Gastroesophageal sphincter (tissue), 4 donors: ENCODE measurements around the gene ALDOC. TPM values are rescaled to one million over a fixed set of nuclear protein-coding genes. Genes with fewer than 3 reads are reported as not detected.

Experiments
- ATAC-seq: fragments of 150-250 bp; one replicate; pipeline ENCODE4 v1.9.1; 2016; ENCODE audit warnings: mild to moderate bottlenecking, moderate library complexity
- H3K27ac ChIP-seq, 4 donors: fragments of 200-600 bp; sonication (generic) in 3 of 4; 1 replicate in 3 of 4; 2 replicates in 1 of 4; pipeline ENCODE4 v1.5.1; 2016 to 2019
- H3K27me3 ChIP-seq: fragments of 200-600 bp; sonication (generic); one replicate; pipeline ENCODE4 v1.5.1; 2019
- H3K36me3 ChIP-seq, 2 donors: fragments of 200-600 bp; sonication (generic); one replicate each; pipeline ENCODE4 v1.5.1; 2019; ENCODE audit warnings: control low read depth in 1 of 2
- H3K4me1 ChIP-seq, 3 donors: fragments of 200-600 bp; sonication (generic); 1 replicate in 2 of 3; 2 replicates in 1 of 3; pipeline ENCODE4 v1.5.1; 2016 to 2019; ENCODE audit warnings: control low read depth in 2 of 3
- H3K4me3 ChIP-seq, 2 donors: fragments of 200-600 bp; sonication (generic); one replicate each; pipeline ENCODE4 v1.5.1; 2019; ENCODE audit warnings: mild to moderate bottlenecking in 1 of 2, moderate library complexity in 1 of 2
- H3K9me3 ChIP-seq, 3 donors: fragments of 200-600 bp; sonication (generic); one replicate each; pipeline ENCODE4 v1.5.1; 2017 to 2019; ENCODE audit warnings: control low read depth in 2 of 3
- EP300 ChIP-seq: sonication (generic); formaldehyde crosslinking; IDR thresholded peaks from one replicate; pipeline ENCODE4 v1.6.1; 2017; ENCODE audit warnings: antibody characterized with exemption, mild to moderate bottlenecking
- POLR2A ChIP-seq, 2 donors: fragments of 450-650 bp; IDR thresholded peaks; one replicate each; pipeline ENCODE4 v1.6.1; 2017; ENCODE audit warnings: antibody characterized with exemption in 2 of 2, mild to moderate bottlenecking in 2 of 2, moderate library complexity in 1 of 2
- POLR2AphosphoS5 ChIP-seq: sonication (generic); formaldehyde crosslinking; IDR thresholded peaks from one replicate; pipeline ENCODE4 v1.6.1; 2017; ENCODE audit warnings: antibody characterized with exemption
- WGBS, 2 donors: methylation state at CpG; one replicate each; pipeline ENCODE4 v1.1.5; 2018; ENCODE audit warnings: low coverage in 1 of 2; 5-methylcytosine and 5-hydroxymethylcytosine counted together
- total RNA-seq, 4 donors: library from RNA; depleted of rRNA; stranded (reverse); fragments of >200 nt; gene quantifications; one replicate each; pipeline ENCODE4 v1.1.0, GENCODE V29; 2016
- TF ChIP-seq, protein P1 (sequence below), 4 experiments: fragments of 200-600 bp in 2 of 4; fragments of 450-650 bp in 2 of 4; sonication (generic) in 1 of 4; IDR thresholded peaks; one replicate each; pipeline ENCODE4 v1.5.1; 2017 to 2019; ENCODE audit warnings: antibody characterized with exemption in 4 of 4, mild to moderate bottlenecking in 2 of 4, moderate library complexity in 2 of 4

ALDOC gene
- total RNA-seq, 4 donors from 2014 or later = 29.1 to 46.5 (median 37.7) TPM

DNA sequence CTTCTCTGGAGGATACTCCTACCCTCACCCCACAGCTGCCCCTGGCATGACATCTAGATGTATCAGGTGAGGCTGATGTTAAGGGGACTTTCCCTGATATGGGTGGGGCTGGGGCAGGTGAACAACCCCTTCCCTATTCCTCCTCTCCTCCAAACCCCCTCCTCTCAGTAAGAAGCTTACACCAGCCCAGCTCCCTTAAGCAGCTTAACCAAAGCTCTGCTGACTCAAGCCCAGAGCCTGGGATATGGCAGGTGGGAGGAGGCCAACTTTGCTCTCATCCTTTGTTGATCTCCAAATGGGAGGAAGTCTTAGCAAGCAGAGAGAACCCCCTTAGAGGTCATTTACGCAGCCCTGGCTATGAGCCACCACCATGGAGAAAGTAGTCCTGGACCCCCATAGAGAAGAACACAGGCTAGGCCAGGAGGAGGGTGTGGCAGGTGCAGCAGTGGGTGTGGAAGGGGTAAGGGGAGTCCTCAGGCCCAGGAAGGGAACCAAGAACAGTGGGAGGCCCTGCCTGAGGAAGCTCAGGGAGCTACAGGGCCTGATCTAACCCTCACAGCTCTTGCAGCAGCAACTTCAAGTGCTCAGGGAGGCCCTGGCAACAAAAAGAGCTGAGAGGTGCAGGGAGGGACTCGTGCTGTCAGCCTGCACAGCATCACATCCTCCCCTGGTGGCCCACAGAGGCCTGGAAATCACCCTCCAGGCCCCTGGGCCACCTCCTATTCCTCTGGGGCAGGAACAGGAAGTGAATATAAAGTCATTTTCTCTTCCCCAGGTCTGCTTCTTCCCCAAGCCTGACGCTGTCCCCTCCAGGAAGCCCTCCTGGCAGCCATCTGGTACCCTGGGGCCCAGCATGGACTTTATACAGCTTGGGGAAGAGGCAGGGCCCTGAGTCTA, 27.2 kb downstream of the ALDOC start:
- ATAC-seq = no peak
- H3K9me3 ChIP-seq = no peaks in the 10 kb centered on the region
- no peaks in the 10 kb centered on the region for H3K27me3 ChIP-seq
- H3K36me3 ChIP-seq = peaks cover 0 to 33% of the 10 kb centered on the region in 2 donors
- H3K27ac ChIP-seq = no peak overlapping the region
- no peak overlapping the region for H3K4me3 ChIP-seq
- peaks cover 0 to 50% (median 16%) of the 10 kb centered on the region in 3 donors for H3K4me1 ChIP-seq
- WGBS, 2 donors = 83 to 86% methylated on average over 1 to 2 of the region's 3 CpGs
- TF ChIP-seq POLR2AphosphoS5 = no peak
- TF ChIP-seq, protein P1, sequence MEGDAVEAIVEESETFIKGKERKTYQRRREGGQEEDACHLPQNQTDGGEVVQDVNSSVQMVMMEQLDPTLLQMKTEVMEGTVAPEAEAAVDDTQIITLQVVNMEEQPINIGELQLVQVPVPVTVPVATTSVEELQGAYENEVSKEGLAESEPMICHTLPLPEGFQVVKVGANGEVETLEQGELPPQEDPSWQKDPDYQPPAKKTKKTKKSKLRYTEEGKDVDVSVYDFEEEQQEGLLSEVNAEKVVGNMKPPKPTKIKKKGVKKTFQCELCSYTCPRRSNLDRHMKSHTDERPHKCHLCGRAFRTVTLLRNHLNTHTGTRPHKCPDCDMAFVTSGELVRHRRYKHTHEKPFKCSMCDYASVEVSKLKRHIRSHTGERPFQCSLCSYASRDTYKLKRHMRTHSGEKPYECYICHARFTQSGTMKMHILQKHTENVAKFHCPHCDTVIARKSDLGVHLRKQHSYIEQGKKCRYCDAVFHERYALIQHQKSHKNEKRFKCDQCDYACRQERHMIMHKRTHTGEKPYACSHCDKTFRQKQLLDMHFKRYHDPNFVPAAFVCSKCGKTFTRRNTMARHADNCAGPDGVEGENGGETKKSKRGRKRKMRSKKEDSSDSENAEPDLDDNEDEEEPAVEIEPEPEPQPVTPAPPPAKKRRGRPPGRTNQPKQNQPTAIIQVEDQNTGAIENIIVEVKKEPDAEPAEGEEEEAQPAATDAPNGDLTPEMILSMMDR (IDR thresholded peaks at IDR 0.05) = no peak
- no peak for TF ChIP-seq POLR2A (IDR thresholded peaks at IDR 0.05)
- TF ChIP-seq EP300 = no peak

DNA sequence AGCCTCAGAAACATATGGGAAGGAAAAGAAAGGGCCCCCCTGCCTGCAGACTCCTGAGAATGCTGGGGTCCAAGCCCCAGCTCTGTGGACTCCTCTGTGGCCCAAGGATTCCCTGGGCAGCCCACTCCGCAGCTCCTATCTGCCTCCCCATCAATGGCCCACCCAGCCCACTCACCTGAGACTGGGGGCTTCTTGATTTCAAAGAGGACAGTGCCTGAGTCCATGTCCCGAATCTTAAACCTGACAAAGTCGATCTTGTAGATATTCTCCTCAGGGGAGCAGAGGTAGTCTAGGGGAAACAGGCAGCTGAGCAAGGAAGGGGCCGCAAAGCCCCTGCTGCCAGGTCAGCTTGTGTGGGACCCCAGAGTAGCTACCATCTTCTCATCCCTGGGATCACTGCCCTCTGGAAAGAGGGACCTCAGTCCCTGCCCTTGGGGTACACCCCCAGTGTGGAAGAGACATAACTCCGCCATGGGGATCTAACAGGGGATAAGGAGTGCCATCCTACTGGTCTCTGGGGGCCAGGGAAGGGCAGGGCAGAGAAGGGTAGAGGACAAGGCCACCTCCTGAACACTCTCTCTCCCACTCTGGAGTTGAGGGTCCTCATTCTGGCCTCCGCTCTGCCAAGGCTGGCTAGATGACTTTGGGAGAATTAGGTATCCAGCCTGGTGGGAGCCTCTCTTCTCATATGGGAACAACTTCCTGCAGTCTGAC, 28.1 kb downstream of the ALDOC start:
- Histone ChIP-seq H3K9me3 (no peaks in the 10 kb centered on the region), H3K36me3 (peaks cover 0 to 24% of the 10 kb centered on the region in 2 donors), H3K4me3 (no peak overlapping the region), H3K27me3 (no peaks in the 10 kb centered on the region), H3K27ac (no peak overlapping the region), H3K4me1 (peaks cover 0 to 50% (median 16%) of the 10 kb centered on the region in 3 donors)
- no peak for ATAC-seq
- WGBS, 2 donors = 100% methylated on average over 1 to 2 of the region's 6 CpGs
- no peak for TF ChIP-seq POLR2A (IDR thresholded peaks at IDR 0.05)

DNA sequence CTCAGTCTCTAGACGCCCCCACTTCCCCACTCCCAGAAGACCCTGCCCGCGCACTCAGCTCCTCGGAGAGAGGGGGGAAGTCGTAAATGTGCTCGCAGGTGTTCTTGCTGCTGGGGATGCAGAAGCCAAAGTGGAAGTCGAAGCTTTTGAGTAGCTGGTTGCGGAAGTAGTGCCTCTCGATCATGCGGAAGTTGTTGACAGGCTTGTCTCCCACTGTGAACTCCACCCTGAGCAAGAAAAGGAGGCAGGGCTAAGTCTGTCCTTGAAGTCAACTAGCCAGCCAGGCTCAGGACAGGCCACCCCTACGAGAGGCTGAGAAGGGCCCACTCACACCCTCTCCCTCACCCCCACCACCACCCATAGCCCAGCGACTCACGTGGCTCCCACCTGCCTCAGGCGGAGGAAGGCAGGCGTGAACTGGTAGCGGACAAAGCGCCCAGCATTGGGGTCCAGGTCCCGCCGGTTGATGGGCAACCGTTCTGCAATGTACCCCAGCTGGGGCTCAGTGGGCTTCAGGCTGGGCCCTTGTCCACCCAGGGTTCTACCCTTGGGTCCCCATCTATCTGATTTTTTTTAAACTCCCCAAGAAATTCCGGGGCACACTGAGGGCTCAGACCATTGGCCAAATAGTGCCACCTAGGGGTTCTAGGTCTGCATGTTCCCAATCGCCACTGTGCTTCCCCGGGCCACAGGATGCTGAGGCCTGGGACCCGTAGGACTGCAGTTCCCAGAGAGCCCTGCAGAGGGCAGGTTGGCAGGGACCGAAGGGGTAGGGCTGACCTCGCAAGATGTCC, 28.9 kb downstream of the ALDOC start:
- no peaks in the 10 kb centered on the region for H3K9me3 ChIP-seq
- H3K4me3 ChIP-seq = no peak overlapping the region
- WGBS, 2 donors = 74 to 93% methylated on average over 6 to 8 of the region's 26 CpGs
- H3K36me3 ChIP-seq = peaks cover 0 to 19% of the 10 kb centered on the region in 2 donors
- peak; percentile 62 for ATAC-seq
- H3K4me1 ChIP-seq = peaks cover 0 to 47% (median 15%) of the 10 kb centered on the region in 3 donors
- no peak for TF ChIP-seq EP300
- TF ChIP-seq, protein P1 (IDR thresholded peaks at IDR 0.05) = peak; percentile 68 to 88 (median 82)
- H3K27me3 ChIP-seq = no peaks in the 10 kb centered on the region
- H3K27ac ChIP-seq = peak overlapping the region in 1 of 4 donors; percentile 37

- WGBS, 2 donors = 100% methylated on average over 1 of the region's 14 CpGs; no CpG with 5 or more reads in 1 of the 2 donors
- no peaks in the 10 kb centered on the region for H3K9me3 ChIP-seq
- H3K4me3 ChIP-seq = no peak overlapping the region
- TF ChIP-seq POLR2A (IDR thresholded peaks at IDR 0.05) (no peak), POLR2AphosphoS5 (no peak), EP300 (no peak)
- TF ChIP-seq, protein P1 (IDR thresholded peaks at IDR 0.05) = no peak
- peaks cover 0 to 41% (median 12%) of the 10 kb centered on the region in 3 donors for H3K4me1 ChIP-seq
- ATAC-seq = no peak
- H3K36me3 ChIP-seq = peaks cover 0 to 19% of the 10 kb centered on the region in 2 donors
- H3K27ac ChIP-seq = no peak overlapping the region
- H3K27me3 ChIP-seq = no peaks in the 10 kb centered on the region
Measured at GRCh38 chr17:28547096-28547622, 29.5 kb downstream of the ALDOC start.
